Stimulated activated CD4-positive, alpha-beta T cell treated with anti-CD3 and anti-CD28 coated beads, Interleukin-1b, Interleukin-23, amount 100 ng/mL, for 48 hours (primary cell): ENCODE results near the gene ABL2.

Experiments
- DNase-seq: peaks from one replicate; pipeline ENCODE4 v3.0.0-alpha.2; 2020

ABL2 gene

GRCh38 chr1:179127163-179127895 is 102.1 kb downstream of the ABL2 start:
- no peak for DNase-seq

- DNase-seq, result no peak
These were observed 103.0 kb downstream of the ABL2 start for GRCh38 chr1:179126338-179127060.

GRCh38 chr1:179124873-179125272 is 104.6 kb downstream of the ABL2 start:
- DNase-seq, result no peak

- peak; percentile 12 for DNase-seq
These were observed 108.1 kb downstream of the ABL2 start for GRCh38 chr1:179121159-179121938.

GRCh38 chr1:179120736-179121135 is 108.7 kb downstream of the ABL2 start:
- DNase-seq, result no peak

- no peak for DNase-seq
These were observed 110.0 kb downstream of the ABL2 start for GRCh38 chr1:179119513-179119912.

- no peak for DNase-seq
These were observed 114.3 kb downstream of the ABL2 start for GRCh38 chr1:179115181-179115580.

- no peak for DNase-seq
These were observed 120.8 kb downstream of the ABL2 start for GRCh38 chr1:179108644-179109043.

- no peak for DNase-seq
These were observed 121.5 kb downstream of the ABL2 start for GRCh38 chr1:179107706-179108629.

GRCh38 chr1:179105393-179105792 is 124.1 kb downstream of the ABL2 start:
- DNase-seq, result no peak

- no peak for DNase-seq
These were observed 124.7 kb downstream of the ABL2 start for GRCh38 chr1:179104611-179105250.

- DNase-seq, result no peak
These were observed 125.5 kb downstream of the ABL2 start for GRCh38 chr1:179103999-179104398.

- no peak for DNase-seq
These were observed 127.9 kb downstream of the ABL2 start for GRCh38 chr1:179101566-179101965.

- DNase-seq, result no peak
These were observed 129.6 kb downstream of the ABL2 start for GRCh38 chr1:179099891-179100290.

GRCh38 chr1:179095924-179096323 is 133.6 kb downstream of the ABL2 start:
- DNase-seq, result no peak

GRCh38 chr1:179095377-179095776 is 134.1 kb downstream of the ABL2 start:
- no peak for DNase-seq

GRCh38 chr1:179094818-179095217 is 134.7 kb downstream of the ABL2 start:
- no peak for DNase-seq

- no peak for DNase-seq
These were observed 136.5 kb downstream of the ABL2 start for GRCh38 chr1:179092896-179093461.

GRCh38 chr1:179091691-179092165 is 137.7 kb downstream of the ABL2 start:
- DNase-seq, result no peak

- DNase-seq, result no peak
These were observed 138.6 kb downstream of the ABL2 start for GRCh38 chr1:179090923-179091322.

GRCh38 chr1:179090522-179090921 is 139.0 kb downstream of the ABL2 start:
- no peak for DNase-seq
